ENCODE results near the gene ST6GAL2. TPM values are rescaled to one million over a fixed set of nuclear protein-coding genes. Genes with fewer than 3 reads are reported as not detected.

ST6GAL2 gene
- total RNA-seq, 1 experiment from 2014 or later: 11.0 TPM

DNA sequence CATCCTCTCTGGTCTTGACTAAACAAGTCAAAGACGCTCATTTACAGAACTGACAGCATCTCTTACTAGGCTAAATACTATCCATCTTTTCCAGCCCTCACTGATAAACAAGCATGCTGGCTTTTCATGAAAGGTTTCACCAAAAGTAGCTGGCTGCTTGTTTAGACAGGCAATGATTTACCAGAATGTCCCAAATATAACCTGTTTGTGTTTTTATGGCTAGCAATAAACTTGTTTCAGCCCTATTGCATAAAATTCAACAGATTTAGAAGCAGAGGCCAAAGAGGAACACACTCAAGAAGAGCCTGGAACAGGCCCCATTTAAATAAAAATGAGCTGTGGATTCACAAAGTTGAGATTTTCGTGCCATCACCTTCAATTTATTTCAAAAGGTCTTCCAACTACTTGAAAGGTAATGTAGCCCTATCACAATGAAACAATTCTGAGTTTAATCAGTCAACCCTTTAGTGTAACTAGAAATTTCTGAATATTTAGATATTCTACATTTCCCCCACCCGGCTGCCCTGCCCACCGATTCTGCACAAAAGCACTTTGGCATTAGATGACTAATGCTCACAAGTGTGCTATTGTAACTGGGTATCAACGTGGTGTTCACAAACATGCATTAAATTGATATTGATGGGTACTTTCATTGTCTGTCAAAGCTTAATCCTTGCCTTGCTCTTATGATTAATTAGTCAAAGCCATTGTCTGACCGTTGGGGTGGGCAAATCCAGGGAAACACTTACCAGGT is 54.0 kb downstream of the ST6GAL2 start:
- H3K27me3 Mint-ChIP-seq (ENCODE audit: low read depth): no peaks in the 10 kb centered on the region
- ChIA-PET POLR2A (no interaction called here), CTCF (no interaction called here)
- DNase-seq (ENCODE audit: low spot score) (no peak), ATAC-seq (no peak)
- peaks cover 21% of the 10 kb centered on the region for H3K36me3 Mint-ChIP-seq
- TF ChIP-seq SOX15 (CRISPR knock-in tag; IDR thresholded peaks at IDR 0.05) (no peak), ZNF512 (CRISPR knock-in tag; IDR thresholded peaks at IDR 0.05; ENCODE audit: borderline replicate concordance) (no peak), ZNF416 (CRISPR knock-in tag; IDR thresholded peaks at IDR 0.05) (no peak), IRF2 (CRISPR knock-in tag; IDR thresholded peaks at IDR 0.05; ENCODE audit: borderline replicate concordance, low read depth) (no peak), HMGA2 (CRISPR knock-in tag; IDR thresholded peaks at IDR 0.05) (no peak), ZNF219 (CRISPR knock-in tag; IDR thresholded peaks at IDR 0.05; ENCODE audit: borderline replicate concordance) (no peak), JUN (CRISPR knock-in tag; IDR thresholded peaks at IDR 0.05) (no peak), GRHL2 (CRISPR knock-in tag; IDR thresholded peaks at IDR 0.05; ENCODE audit: insufficient replicate concordance, severe bottlenecking) (no peak), NFATC4 (CRISPR knock-in tag; IDR thresholded peaks at IDR 0.05) (no peak)
- no peaks in the 10 kb centered on the region for H3K4me1 Mint-ChIP-seq
- H3K4me3 Mint-ChIP-seq: no peak overlapping the region
- peaks cover 2% of the 10 kb centered on the region; the same call in 1 of the 2 replicates for H3K9me3 Mint-ChIP-seq
- no peak overlapping the region for H3K27ac Mint-ChIP-seq

GRCh38 chr2:106831241-106831640 is 54.7 kb downstream of the ST6GAL2 start:
- peaks cover 4% of the 10 kb centered on the region; the same call in 1 of the 2 replicates for H3K9me3 Mint-ChIP-seq
- no peak for ATAC-seq
- H3K36me3 Mint-ChIP-seq: peaks cover 27% of the 10 kb centered on the region
- H3K4me3 Mint-ChIP-seq: no peak overlapping the region
- CTCF ChIA-PET: no interaction called here
- no peak for DNase-seq (ENCODE audit: low spot score)
- POLR2A ChIA-PET: no interaction called here
- TF ChIP-seq CBFB (CRISPR knock-in tag; IDR thresholded peaks at IDR 0.05; ENCODE audit: low read depth): no peak
- no peak for TF ChIP-seq RORB (CRISPR knock-in tag; IDR thresholded peaks at IDR 0.05)
- no peak for TF ChIP-seq ATF1 (CRISPR knock-in tag; IDR thresholded peaks at IDR 0.05)
- TF ChIP-seq JUN (CRISPR knock-in tag; IDR thresholded peaks at IDR 0.05): no peak
- no peak for TF ChIP-seq GABPB1 (CRISPR knock-in tag; IDR thresholded peaks at IDR 0.05)
- TF ChIP-seq ZNF121 (CRISPR knock-in tag; IDR thresholded peaks at IDR 0.05): no peak
- TF ChIP-seq, protein P1, sequence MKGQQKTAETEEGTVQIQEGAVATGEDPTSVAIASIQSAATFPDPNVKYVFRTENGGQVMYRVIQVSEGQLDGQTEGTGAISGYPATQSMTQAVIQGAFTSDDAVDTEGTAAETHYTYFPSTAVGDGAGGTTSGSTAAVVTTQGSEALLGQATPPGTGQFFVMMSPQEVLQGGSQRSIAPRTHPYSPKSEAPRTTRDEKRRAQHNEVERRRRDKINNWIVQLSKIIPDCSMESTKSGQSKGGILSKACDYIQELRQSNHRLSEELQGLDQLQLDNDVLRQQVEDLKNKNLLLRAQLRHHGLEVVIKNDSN (CRISPR knock-in tag; IDR thresholded peaks at IDR 0.05): no peak
- no peak for TF ChIP-seq ZMAT4 (CRISPR knock-in tag; IDR thresholded peaks at IDR 0.05)
- TF ChIP-seq KAT7 (CRISPR knock-in tag; IDR thresholded peaks at IDR 0.05; ENCODE audit: borderline replicate concordance): no peak
- TF ChIP-seq, protein P2, sequence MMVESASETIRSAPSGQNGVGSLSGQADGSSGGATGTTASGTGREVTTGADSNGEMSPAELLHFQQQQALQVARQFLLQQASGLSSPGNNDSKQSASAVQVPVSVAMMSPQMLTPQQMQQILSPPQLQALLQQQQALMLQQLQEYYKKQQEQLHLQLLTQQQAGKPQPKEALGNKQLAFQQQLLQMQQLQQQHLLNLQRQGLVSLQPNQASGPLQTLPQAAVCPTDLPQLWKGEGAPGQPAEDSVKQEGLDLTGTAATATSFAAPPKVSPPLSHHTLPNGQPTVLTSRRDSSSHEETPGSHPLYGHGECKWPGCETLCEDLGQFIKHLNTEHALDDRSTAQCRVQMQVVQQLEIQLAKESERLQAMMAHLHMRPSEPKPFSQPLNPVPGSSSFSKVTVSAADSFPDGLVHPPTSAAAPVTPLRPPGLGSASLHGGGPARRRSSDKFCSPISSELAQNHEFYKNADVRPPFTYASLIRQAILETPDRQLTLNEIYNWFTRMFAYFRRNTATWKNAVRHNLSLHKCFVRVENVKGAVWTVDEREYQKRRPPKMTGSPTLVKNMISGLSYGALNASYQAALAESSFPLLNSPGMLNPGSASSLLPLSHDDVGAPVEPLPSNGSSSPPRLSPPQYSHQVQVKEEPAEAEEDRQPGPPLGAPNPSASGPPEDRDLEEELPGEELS (CRISPR knock-in tag; IDR thresholded peaks at IDR 0.05): no peak
- TF ChIP-seq TEAD4 (CRISPR knock-in tag; IDR thresholded peaks at IDR 0.05): no peak
- H3K27me3 Mint-ChIP-seq (ENCODE audit: low read depth): no peaks in the 10 kb centered on the region
- H3K27ac Mint-ChIP-seq: no peak overlapping the region
- no peaks in the 10 kb centered on the region for H3K4me1 Mint-ChIP-seq

GRCh38 chr2:106830191-106830590 is 55.8 kb downstream of the ST6GAL2 start:
- ChIA-PET CTCF (no interaction called here), POLR2A (no interaction called here)
- DNase-seq (ENCODE audit: low spot score): no peak
- Mint-ChIP-seq H3K4me3 (no peak overlapping the region), H3K9me3 (peaks cover 7% of the 10 kb centered on the region), H3K4me1 (peaks cover under 1% of the 10 kb centered on the region; the same call in 1 of the 2 replicates), H3K27ac (no peak overlapping the region), H3K27me3 (ENCODE audit: low read depth) (no peaks in the 10 kb centered on the region), H3K36me3 (peaks cover 37% of the 10 kb centered on the region)
- no peak for ATAC-seq
- TF ChIP-seq, protein P3, sequence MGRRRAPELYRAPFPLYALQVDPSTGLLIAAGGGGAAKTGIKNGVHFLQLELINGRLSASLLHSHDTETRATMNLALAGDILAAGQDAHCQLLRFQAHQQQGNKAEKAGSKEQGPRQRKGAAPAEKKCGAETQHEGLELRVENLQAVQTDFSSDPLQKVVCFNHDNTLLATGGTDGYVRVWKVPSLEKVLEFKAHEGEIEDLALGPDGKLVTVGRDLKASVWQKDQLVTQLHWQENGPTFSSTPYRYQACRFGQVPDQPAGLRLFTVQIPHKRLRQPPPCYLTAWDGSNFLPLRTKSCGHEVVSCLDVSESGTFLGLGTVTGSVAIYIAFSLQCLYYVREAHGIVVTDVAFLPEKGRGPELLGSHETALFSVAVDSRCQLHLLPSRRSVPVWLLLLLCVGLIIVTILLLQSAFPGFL (CRISPR knock-in tag; IDR thresholded peaks at IDR 0.05; ENCODE audit: borderline replicate concordance): no peak
- TF ChIP-seq, protein P4, sequence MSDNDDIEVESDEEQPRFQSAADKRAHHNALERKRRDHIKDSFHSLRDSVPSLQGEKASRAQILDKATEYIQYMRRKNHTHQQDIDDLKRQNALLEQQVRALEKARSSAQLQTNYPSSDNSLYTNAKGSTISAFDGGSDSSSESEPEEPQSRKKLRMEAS (CRISPR knock-in tag; IDR thresholded peaks at IDR 0.05): no peak
- no peak for TF ChIP-seq TEAD4 (CRISPR knock-in tag; IDR thresholded peaks at IDR 0.05)
- no peak for TF ChIP-seq GABPB1 (CRISPR knock-in tag; IDR thresholded peaks at IDR 0.05)
- TF ChIP-seq STAT6 (CRISPR knock-in tag; conservative IDR thresholded peaks at IDR 0.05; ENCODE audit: low read depth): no peak
- TF ChIP-seq CBFB (CRISPR knock-in tag; IDR thresholded peaks at IDR 0.05; ENCODE audit: low read depth): no peak
- TF ChIP-seq ETV6 (CRISPR knock-in tag; IDR thresholded peaks at IDR 0.05): no peak
- no peak for TF ChIP-seq SP1 (CRISPR knock-in tag; conservative IDR thresholded peaks at IDR 0.05)

Data from WTC11 (cell line).